MM.1S (cell line): ENCODE data around the gene GARIN6.

Experiments
- DNase-seq: peaks from one replicate; pipeline ENCODE4 v3.0.0-alpha.2; 2015
- H2AFZ ChIP-seq: fragments of 300-600 bp; sonication (generic); 2 replicates; pipeline ENCODE4 v1.6.0; 2016; ENCODE audit warnings: antibody characterized with exemption, low read length
- H3F3A ChIP-seq: fragments of 300-600 bp; sonication (generic); 2 replicates; pipeline ENCODE4 v1.6.1; 2016; ENCODE audit warnings: mild to moderate bottlenecking, antibody characterized with exemption, low read length, moderate library complexity, mixed read lengths; ENCODE audit not compliant: insufficient read depth
- H3K27ac ChIP-seq: fragments of 300-600 bp; sonication (generic); 2 replicates; pipeline ENCODE4 v1.5.1; 2016; ENCODE audit warnings: mild to moderate bottlenecking, low read length
- H3K27me3 ChIP-seq: fragments of 300-600 bp; sonication (generic); replicated peaks from 2 replicates; pipeline ENCODE4 v1.6.0; 2016; ENCODE audit warnings: low read length; ENCODE audit not compliant: insufficient read depth
- H3K36me3 ChIP-seq: fragments of 300-600 bp; sonication (generic); replicated peaks from 2 replicates; pipeline ENCODE4 v1.6.1; 2016; ENCODE audit warnings: mild to moderate bottlenecking, low read length, mixed read lengths; ENCODE audit not compliant: insufficient read depth
- H3K4me1 ChIP-seq: fragments of 300-600 bp; sonication (generic); 2 replicates; pipeline ENCODE4 v1.6.1; 2016; ENCODE audit warnings: low read length, mixed read lengths
- H3K4me2 ChIP-seq: fragments of 300-600 bp; sonication (generic); 2 replicates; pipeline ENCODE4 v1.6.0; 2016; ENCODE audit warnings: low read depth, low read length
- H3K4me3 ChIP-seq: fragments of 300-600 bp; sonication (generic); 2 replicates; pipeline ENCODE4 v1.5.1; 2016; ENCODE audit warnings: low read length, mixed read lengths
- H3K79me2 ChIP-seq: fragments of 300-600 bp; sonication (generic); 2 replicates; pipeline ENCODE4 v1.6.1; 2016; ENCODE audit warnings: mixed run types, low read length, mixed read lengths
- H3K9ac ChIP-seq: fragments of 300-600 bp; sonication (generic); 2 replicates; pipeline ENCODE4 v1.6.1; 2016; ENCODE audit warnings: low read length, mixed read lengths
- H3K9me2 ChIP-seq: fragments of 300-600 bp; sonication (generic); replicated peaks from 2 replicates; pipeline ENCODE4 v1.6.1; 2016; ENCODE audit warnings: mild to moderate bottlenecking, low read length, mixed read lengths; ENCODE audit not compliant: insufficient read depth
- H3K9me3 ChIP-seq: fragments of 300-600 bp; sonication (generic); replicated peaks from 2 replicates; pipeline ENCODE4 v1.6.1; 2016; ENCODE audit warnings: mild to moderate bottlenecking, low read length, mixed read lengths; ENCODE audit not compliant: insufficient read depth
- H4K20me1 ChIP-seq: fragments of 300-600 bp; sonication (generic); 2 replicates; pipeline ENCODE4 v1.6.1; 2016; ENCODE audit warnings: mild to moderate bottlenecking, low read length, moderate library complexity, mixed read lengths; ENCODE audit not compliant: insufficient read depth
- CTCF ChIP-seq: fragments of 300-600 bp; sonication (generic); IDR thresholded peaks from 2 replicates; pipeline ENCODE4 v1.5.1; 2016; ENCODE audit warnings: antibody characterized with exemption, low read length, mixed read lengths
- EZH2 ChIP-seq: fragments of 300-600 bp; sonication (generic); optimal IDR thresholded peaks from 2 replicates; pipeline ENCODE3; 2017; ENCODE audit warnings: low read depth, mild to moderate bottlenecking, antibody characterized with exemption, low read length, mixed read lengths
- EZH2phosphoT487 ChIP-seq: fragments of 300-600 bp; sonication (generic); IDR thresholded peaks from 2 replicates; pipeline ENCODE4 v1.6.1; 2018; ENCODE audit warnings: antibody characterized with exemption, low read length

GARIN6 gene

GRCh38 chr12:99680276-99680675 is 32.7 kb downstream of the GARIN6 start:
- Histone ChIP-seq H4K20me1 (no peaks in the 10 kb centered on the region), H3K27ac (no peak overlapping the region), H2AFZ (no peak overlapping the region), H3K9me3 (no peaks in the 10 kb centered on the region), H3K27me3 (no peaks in the 10 kb centered on the region), H3K4me1 (no peaks in the 10 kb centered on the region), H3K9ac (no peak overlapping the region), H3K9me2 (no peaks in the 10 kb centered on the region), H3K4me2 (no peak overlapping the region), H3F3A (no peaks in the 10 kb centered on the region), H3K4me3 (no peak overlapping the region), H3K79me2 (no peaks in the 10 kb centered on the region), H3K36me3 (no peaks in the 10 kb centered on the region)
- no peak for DNase-seq
- no peak for TF ChIP-seq EZH2
- TF ChIP-seq CTCF: no peak
- no peak for TF ChIP-seq EZH2phosphoT487

GRCh38 chr12:99686142-99686541 is 38.6 kb downstream of the GARIN6 start:
- Histone ChIP-seq H3K36me3 (no peaks in the 10 kb centered on the region), H3K27me3 (no peaks in the 10 kb centered on the region), H4K20me1 (no peaks in the 10 kb centered on the region), H3K9me2 (no peaks in the 10 kb centered on the region), H2AFZ (no peak overlapping the region), H3K9me3 (no peaks in the 10 kb centered on the region; the same call in 1 of the 2 replicates), H3K4me3 (no peak overlapping the region), H3K79me2 (no peaks in the 10 kb centered on the region), H3K27ac (no peak overlapping the region), H3F3A (no peaks in the 10 kb centered on the region), H3K4me2 (no peak overlapping the region), H3K4me1 (no peaks in the 10 kb centered on the region), H3K9ac (no peak overlapping the region)
- TF ChIP-seq EZH2 (no peak), CTCF (no peak), EZH2phosphoT487 (no peak)
- no peak for DNase-seq

GRCh38 chr12:99695050-99695449 is 47.5 kb downstream of the GARIN6 start:
- Histone ChIP-seq H3K9ac (no peak overlapping the region), H3K4me1 (no peaks in the 10 kb centered on the region), H2AFZ (no peak overlapping the region), H3F3A (no peaks in the 10 kb centered on the region), H3K36me3 (no peaks in the 10 kb centered on the region), H3K4me3 (no peak overlapping the region), H3K27ac (no peak overlapping the region), H3K27me3 (no peaks in the 10 kb centered on the region), H3K9me3 (no peaks in the 10 kb centered on the region; the same call in 1 of the 2 replicates), H3K9me2 (no peaks in the 10 kb centered on the region), H4K20me1 (no peaks in the 10 kb centered on the region), H3K4me2 (no peak overlapping the region), H3K79me2 (no peaks in the 10 kb centered on the region)
- TF ChIP-seq EZH2phosphoT487: no peak
- no peak for TF ChIP-seq EZH2
- TF ChIP-seq CTCF: no peak
- no peak for DNase-seq
